ENCODE data around the gene POLR2L.

Gene POLR2L

GRCh38 chr11:854601-855329 lies 12.4 kb upstream of the POLR2L start:
- no peak for DNase-seq (ENCODE audit: low spot score)

- DNase-seq (ENCODE audit: low spot score), result no peak
These were observed 11.5 kb upstream of the POLR2L start for GRCh38 chr11:853682-854448.

GRCh38 chr11:852762-853161 lies 10.4 kb upstream of the POLR2L start:
- DNase-seq (ENCODE audit: low spot score), result no peak

- no peak for DNase-seq (ENCODE audit: low spot score)
These were observed 8.7 kb upstream of the POLR2L start for GRCh38 chr11:850775-851763.

GRCh38 chr11:849951-850774 lies 7.8 kb upstream of the POLR2L start:
- no peak for DNase-seq (ENCODE audit: low spot score)

GRCh38 chr11:849104-849824 lies 6.9 kb upstream of the POLR2L start:
- DNase-seq (ENCODE audit: low spot score), result no peak

- no peak for DNase-seq (ENCODE audit: low spot score)
These were observed 6.1 kb upstream of the POLR2L start for GRCh38 chr11:848380-848931.

- no peak for DNase-seq (ENCODE audit: low spot score)
These were observed 5.5 kb upstream of the POLR2L start for GRCh38 chr11:847876-848275.

GRCh38 chr11:846496-847098 lies 4.3 kb upstream of the POLR2L start:
- no peak for DNase-seq (ENCODE audit: low spot score)

- DNase-seq (ENCODE audit: low spot score), result no peak
These were observed 3.7 kb upstream of the POLR2L start for GRCh38 chr11:845872-846495.

- no peak for DNase-seq (ENCODE audit: low spot score)
These were observed 2.6 kb upstream of the POLR2L start for GRCh38 chr11:844693-845644.

- DNase-seq (ENCODE audit: low spot score), result no peak
These were observed 1.7 kb upstream of the POLR2L start for GRCh38 chr11:843818-844692.

GRCh38 chr11:843086-843734 lies 881 bp upstream of the POLR2L start:
- DNase-seq (ENCODE audit: low spot score), result no peak

- DNase-seq (ENCODE audit: low spot score), result no peak
These were observed 354 bp downstream of the POLR2L start for GRCh38 chr11:841981-842369.

- no peak for DNase-seq (ENCODE audit: low spot score)
These were observed 2.3 kb downstream of the POLR2L start for GRCh38 chr11:839875-840617.

- DNase-seq (ENCODE audit: low spot score), result no peak
These were observed 3.1 kb downstream of the POLR2L start for GRCh38 chr11:839280-839623.
